C4-2B (cell line): ENCODE results near the gene MRPL47.

Source experiments
- H3K27ac ChIP-seq: fragments of 450-650 bp; 2 replicates; pipeline ENCODE4 v1.5.1; 2017
- CTCF ChIP-seq: fragments of 450-650 bp; conservative IDR thresholded peaks from 2 replicates; pipeline ENCODE4 v1.5.1; 2017; ENCODE audit warnings: mild to moderate bottlenecking
- ZFX ChIP-seq: fragments of 450-650 bp; IDR thresholded peaks from 2 replicates; pipeline ENCODE4 v1.6.1; 2017

MRPL47 gene

GRCh38 chr3:179640469-179640868, 36.0 kb upstream of the MRPL47 start:
- TF ChIP-seq ZFX (no peak), CTCF (no peak)
- H3K27ac ChIP-seq: no peak overlapping the region

GRCh38 chr3:179630753-179631451, 26.5 kb upstream of the MRPL47 start:
- no peak overlapping the region for H3K27ac ChIP-seq
- no peak for TF ChIP-seq ZFX
- no peak for TF ChIP-seq CTCF

GRCh38 chr3:179624451-179624850, 20.0 kb upstream of the MRPL47 start:
- no peak overlapping the region for H3K27ac ChIP-seq
- TF ChIP-seq CTCF: no peak
- no peak for TF ChIP-seq ZFX

GRCh38 chr3:179622023-179622422, 17.6 kb upstream of the MRPL47 start:
- no peak for TF ChIP-seq ZFX
- no peak for TF ChIP-seq CTCF
- H3K27ac ChIP-seq: no peak overlapping the region

GRCh38 chr3:179615458-179616173, 11.2 kb upstream of the MRPL47 start:
- no peak for TF ChIP-seq ZFX
- TF ChIP-seq CTCF: no peak
- no peak overlapping the region for H3K27ac ChIP-seq

GRCh38 chr3:179613807-179614206, 9.4 kb upstream of the MRPL47 start:
- TF ChIP-seq ZFX: no peak
- TF ChIP-seq CTCF: no peak
- H3K27ac ChIP-seq: no peak overlapping the region

- no peak overlapping the region for H3K27ac ChIP-seq
- TF ChIP-seq CTCF (no peak), ZFX (no peak)
These were observed 5.6 kb upstream of the MRPL47 start for GRCh38 chr3:179610066-179610465.
